HG03135 (cell line): ENCODE results near the gene SEMA5A.
"Not testable (repeated sequence)": the region's sequence is repeated elsewhere in the genome, so short reads cannot be mapped to it uniquely, and the experiment has no call there.

ENCODE experiments used
- ATAC-seq: cut with Tn5 transposase; IDR thresholded peaks from one replicate; pipeline ENCODE4 v1.9.1; 2021; ENCODE audit warnings: mild to moderate bottlenecking, moderate library complexity; ENCODE audit not compliant: unreplicated experiment

Gene SEMA5A

DNA sequence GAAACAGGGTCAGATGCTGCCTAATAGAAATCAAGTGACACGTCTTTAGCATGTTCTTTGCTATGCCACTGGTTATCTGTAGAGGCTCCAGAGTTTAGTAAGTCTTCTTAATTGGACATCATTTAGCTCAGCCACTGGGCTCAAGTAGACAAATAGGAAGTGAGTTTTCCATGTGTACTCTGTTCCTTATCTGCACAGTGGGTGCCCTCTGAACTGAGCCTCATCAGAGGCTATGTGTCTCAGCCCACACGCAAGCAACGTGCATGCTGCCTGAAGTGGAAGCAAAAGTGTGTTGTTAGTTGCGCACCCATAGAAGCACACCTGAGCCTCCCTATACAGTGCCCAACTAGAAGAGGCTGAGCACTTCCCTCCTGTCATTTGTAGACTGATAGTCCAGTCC is 134.7 kb downstream of the SEMA5A start:
- no peak for ATAC-seq

DNA sequence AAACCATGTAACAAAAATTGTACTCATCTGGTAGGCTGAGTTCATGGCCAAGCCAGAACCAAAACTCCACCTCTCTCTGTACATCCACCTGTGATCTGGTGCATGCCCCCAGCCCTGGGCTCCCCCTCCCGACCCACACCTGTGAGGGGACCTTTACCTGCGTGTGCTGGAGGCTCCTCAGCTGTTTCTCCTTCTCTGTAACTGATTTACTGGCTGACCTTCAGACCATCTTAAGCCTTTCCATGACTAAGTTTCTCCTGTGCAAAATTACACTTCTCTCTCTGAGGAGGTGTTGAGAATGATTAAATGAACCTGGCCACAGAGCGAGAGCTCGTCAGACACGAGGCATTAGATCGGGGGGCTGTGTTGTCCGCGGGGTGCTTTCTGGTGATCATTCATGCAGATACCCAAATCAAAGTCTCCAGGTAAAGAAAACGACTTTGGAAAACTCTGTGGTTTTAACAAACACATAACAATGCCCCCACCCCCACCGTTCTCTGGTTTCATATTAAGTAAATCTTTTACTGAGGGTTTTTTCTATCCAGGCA is 136.4 kb downstream of the SEMA5A start:
- no peak for ATAC-seq

DNA sequence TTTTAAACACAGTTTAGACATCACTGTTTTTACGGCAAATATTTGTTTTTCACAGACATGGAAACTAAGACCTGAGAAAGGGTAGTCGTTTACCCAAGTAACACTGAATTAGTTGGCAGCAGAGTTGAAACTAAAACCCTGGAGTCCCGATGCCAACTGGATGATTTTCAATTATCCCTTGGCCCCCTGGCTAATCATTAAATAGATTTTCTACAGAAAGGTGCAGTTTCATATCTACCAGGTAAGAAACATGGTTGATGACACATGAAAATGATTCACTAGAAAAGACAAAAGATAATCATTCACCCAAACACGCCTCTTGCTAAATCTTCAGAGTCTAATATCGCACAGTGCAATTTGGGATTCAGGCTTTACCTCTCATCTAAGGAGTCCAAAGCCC is 136.9 kb downstream of the SEMA5A start:
- no peak for ATAC-seq

DNA sequence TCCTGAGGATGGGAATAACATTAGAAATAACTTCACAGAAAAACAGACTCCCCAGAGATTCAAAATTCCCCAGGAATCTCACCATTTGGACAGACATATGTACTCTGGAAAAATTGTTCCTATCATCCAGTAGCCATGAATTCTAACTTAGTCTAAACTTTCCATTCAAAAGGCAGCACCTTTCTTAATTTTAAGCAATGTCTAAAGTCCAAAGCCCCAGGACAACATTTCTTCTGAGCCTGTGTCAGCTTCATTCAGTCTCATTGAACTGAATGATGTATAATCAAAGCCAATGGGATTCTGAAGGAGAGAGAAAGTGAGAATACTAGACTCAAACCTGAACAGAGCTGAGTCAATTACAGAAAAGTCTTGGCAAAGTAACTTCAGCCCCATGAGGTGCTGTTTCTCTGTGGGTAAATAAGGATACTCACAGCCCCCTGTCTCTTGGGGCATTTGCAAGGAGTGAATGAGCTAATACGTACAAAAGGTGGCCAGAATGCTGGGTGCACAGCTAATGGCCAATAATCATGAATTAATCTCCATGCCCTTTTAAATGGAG is 140.6 kb downstream of the SEMA5A start:
- no peak for ATAC-seq

DNA sequence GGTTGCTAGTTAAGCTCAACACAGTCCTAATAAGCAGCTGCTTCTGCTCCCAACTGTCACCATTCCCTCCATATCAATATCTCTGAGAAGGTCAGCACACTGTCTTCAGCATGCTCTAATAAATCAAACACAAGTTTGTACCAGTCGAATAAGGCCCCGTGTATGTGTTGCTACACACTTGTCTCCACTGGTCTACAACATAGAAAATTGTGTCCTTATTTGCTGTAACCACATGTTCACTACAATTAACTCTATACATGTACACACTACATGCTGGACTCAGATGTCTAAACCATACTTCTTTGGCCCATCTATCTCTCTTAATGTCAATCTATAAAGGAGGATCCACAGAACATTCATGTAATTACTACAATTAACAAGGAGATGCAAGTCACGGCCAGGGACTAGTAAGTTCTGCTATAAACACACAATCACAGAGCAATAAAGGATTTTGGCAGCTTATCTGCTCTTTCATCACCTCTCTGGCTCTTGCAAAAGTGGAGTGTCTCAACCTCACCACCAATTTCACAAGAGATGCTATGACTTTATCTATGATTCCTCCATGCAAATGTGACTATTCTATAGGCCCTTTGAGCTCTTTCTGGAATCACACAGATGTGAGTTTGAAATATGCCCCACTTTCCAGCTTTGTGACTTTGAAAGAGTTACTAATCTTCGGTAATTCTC is 143.9 kb downstream of the SEMA5A start:
- ATAC-seq = no peak

DNA sequence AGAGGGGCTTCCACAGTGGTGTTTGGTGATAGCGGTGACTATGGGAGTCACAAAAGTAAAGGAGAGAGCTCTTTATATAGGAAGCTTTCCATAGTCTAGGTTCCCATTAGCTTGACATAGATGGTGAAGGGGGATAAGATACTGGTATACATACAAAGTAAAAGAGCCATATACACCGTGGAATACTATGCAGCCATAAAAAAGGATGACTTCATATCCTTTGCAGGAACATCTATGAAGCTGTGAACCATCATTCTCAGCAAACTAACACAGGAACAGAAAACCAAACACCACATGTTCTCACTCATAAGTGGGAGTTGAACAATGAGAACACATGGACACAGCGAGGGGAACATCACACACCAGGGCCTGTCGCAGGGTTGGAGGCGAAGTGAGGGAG is 146.1 kb downstream of the SEMA5A start:
- ATAC-seq = not testable (repeated sequence)

DNA sequence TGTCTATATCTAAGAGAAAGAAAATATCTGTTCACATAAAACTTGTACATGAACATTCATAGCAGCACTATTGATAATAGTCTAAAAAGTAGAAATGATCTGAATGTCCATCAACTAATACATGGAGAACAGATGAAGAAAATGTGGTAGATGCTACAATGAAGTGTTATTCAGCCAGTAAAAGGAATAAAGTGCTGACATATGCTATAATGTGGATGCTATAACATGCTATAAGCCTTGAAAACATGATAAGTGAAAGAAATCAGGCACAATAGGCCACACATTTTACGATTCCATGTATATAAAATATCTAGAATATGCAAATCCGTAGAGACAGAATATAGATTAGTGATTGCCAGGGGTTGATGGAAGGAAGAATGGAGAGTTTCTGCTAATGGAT is 146.8 kb downstream of the SEMA5A start:
- ATAC-seq = no peak

DNA sequence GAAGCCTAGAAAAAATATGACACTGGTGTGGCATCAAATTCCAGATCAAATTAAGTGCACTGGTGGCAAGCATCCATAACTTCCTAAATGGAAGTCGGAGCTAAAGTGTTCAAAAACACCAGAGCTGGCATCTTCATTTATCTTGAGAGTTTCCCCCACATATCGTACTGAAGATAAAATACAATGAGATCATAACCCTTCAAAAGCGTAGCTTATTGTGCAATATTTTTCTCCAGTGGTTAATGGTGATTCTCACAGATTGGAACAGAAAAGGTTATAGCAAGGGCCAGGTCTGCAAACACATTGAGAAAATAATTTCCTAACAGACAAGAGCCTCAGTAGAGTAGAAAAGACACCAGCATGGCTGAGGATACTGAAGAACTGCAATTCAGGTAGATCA is 147.6 kb downstream of the SEMA5A start:
- ATAC-seq = no peak

DNA sequence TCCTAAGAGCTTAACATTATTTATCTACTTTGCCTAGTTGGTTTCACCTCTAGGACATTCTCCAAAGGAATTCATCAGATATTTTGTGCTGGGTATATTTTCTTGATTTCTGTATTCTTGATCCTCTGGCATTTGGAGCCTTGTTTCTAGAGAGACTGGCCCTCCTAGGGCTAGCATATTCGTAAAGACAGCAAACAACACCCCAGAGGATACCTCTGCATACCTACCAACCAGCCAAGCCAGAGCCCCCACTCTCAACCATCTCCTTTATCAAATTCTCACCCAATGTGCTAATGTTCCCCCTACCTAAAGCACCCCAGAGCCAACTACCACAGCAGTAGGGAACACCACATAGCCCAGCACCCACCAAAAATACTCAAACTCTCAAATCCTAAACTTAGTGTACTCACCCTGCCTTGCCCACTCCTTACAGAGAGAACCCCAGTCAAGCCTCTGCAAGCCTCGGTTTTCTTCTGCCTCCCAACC is 149.5 kb downstream of the SEMA5A start:
- no peak for ATAC-seq

DNA sequence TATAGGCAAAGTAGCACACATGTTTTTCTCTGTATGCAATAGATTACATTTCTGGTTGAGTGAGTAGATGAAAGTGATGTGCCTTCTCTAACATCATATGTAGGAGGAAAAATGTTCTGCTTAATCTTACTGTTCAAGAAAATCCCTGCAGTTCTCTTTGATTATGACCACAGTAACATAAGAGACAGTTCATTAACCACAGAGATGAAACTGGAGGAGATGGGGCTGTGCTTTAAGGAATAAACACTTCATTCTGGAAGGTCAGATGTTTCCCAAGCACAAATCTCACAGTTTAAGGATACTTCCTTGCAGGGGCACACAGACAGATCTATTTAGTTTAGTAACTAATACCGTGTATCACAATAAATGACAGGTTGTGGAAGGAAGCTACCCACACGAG is 150.2 kb downstream of the SEMA5A start:
- ATAC-seq = no peak

DNA sequence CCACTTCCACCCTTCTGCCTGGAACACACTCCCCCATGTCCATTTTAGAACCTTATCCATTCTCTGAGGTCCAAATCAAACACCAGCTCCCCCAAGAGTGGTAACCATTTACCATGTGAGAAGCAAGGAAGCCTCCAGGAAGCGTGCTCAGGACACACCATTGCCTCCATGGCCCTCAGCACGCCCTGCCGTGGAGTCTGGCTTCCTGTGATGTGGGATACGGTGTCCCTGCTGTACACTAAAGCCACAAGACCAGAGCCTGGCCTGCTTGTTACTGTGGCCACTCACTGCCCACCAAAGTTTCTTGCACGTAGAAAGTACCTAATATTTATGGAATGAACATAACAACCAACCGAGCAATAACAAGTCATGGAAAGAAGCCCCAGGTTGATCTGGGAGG is 151.7 kb downstream of the SEMA5A start:
- ATAC-seq = no peak

DNA sequence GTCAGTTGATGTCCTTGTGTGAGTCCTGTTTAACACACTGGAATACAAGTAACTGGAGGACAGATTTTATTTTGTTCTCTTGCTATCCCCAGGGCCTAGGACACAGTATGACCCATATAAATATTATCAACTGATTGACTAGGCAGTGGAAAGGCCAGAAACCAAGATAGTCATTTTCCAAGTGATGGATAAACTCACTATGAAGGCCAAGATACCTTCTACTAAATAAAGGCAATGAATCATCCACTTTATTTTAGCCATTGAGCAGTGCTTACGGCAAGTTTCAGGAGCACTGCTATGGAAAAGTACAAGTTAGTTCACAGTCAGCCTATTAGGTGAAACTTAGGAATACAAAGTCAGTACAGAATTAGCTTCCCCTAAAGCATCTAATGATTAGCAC is 153.2 kb downstream of the SEMA5A start:
- ATAC-seq = no peak

DNA sequence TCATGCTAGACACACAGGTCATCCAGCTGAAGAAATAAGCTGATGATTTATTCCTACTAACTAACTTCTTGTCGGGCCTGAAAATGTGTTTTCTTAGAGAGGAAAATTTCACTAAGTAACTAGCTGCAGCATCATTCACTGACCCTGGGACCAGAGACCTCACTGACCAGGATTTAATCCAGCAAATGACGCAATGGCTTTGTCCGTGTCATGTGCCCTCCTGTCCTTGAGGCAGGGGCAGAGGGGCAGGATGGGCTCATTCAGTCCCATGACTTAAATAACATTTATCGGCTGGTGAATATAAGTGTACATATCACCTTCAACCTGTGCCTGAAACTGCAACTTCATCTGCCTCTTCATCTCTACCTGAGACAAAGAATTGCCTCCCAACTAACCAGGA is 154.8 kb downstream of the SEMA5A start:
- ATAC-seq = no peak

DNA sequence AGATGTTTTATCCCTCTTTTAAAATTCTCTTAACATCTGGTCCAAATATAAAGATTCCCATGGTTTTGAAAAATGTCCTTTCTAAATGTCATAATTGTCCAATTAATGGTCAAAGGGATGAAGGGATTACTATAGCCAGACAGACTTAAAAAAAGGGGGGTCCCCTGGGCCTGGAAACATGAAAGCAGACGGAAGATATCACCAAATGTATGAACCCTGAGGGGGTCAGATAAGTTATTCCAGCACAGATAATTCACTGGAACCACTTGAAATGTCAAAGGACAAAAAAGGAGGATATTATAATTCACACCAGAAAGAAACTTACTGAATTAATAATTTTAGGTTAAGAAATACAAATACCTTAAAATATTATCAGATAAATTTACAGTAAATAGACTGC is 155.8 kb downstream of the SEMA5A start:
- no peak for ATAC-seq

DNA sequence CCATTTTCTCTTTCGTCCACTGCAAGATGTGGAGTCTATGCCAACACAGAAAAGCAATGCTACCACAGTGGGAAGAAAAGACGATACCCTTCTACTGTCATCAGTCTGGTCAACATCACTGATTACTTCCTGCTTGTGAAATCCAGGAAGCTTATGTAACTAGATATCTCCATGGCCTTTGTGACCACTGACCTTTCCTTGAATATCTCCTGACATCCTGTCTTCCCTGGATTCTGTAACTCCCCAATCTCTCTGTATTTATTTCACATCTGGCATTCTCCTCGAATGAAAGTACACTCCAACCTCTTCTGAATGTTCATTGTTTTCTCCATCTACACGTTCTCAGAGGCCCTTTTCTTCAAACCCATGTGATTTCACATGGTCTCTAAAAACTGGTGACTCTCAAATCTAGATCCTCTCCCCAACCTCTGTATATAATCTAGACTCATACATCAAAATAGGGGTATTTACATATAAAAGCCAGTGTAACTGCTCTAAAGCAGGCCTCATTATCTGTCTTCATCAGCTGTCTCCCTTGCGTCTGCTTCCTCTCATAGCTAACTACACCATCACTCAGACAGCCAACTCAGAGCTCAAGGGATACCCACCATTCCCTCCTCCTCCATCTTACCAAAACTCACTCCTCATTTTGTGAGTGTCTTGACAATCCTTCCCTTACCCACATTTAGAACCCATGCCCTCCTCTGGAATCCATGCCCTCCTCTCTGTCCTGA is 156.8 kb downstream of the SEMA5A start:
- ATAC-seq = no peak

DNA sequence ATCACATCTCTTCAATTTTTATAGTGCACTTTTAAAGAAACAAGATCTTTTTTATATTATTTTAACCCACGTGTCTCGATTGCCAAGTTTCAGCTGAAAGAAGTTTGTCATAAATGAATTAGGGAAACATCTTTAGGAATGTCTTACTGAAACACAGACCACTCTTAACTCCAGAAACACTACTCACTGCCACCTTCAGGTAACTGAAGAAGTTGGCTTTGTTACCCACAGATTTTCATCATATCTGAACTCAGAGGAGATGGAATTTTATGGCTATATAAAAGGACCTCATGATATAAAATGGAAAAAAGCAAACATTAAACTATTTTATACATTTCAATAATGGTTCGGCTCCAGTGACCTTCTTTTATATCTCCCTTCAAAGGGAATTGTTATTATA is 158.0 kb downstream of the SEMA5A start:
- ATAC-seq = no peak

DNA sequence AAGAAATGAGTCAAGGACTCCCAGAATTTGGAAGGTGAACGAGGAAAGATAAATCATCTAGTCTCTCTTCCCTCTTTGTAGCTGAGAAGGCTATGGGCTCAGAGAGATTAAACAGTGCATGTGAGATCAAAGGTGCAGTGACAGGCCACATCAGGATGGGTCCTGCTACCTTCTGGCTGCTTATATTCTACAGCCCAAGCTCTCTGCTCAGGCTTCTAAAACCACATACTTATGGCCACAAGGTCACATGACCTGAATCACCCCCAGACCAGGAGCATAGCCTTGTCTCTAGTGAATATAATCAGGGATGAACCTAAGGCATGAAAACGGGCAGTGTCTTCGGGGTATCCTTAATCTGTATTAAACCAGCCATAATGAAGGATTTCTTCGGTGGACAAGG is 158.9 kb downstream of the SEMA5A start:
- ATAC-seq = no peak

DNA sequence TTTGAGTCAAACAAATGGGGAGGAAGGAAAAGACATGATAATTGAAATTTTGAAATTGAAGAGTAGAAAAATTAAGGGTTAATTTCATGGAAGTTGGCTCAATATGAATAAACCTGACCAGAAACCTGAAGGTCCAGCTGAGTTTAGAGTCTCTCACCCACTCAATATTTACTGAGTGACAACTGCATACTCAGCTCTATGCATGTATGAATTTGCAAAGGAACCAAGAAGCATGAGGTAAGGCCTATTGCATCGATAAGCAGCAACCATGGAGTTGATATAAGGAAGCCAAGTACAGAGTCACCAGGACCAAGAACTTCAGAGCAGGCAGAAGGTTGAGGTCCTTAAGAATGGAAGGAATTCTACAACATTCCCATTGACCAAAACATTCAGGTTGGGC is 163.4 kb downstream of the SEMA5A start:
- ATAC-seq = no peak

DNA sequence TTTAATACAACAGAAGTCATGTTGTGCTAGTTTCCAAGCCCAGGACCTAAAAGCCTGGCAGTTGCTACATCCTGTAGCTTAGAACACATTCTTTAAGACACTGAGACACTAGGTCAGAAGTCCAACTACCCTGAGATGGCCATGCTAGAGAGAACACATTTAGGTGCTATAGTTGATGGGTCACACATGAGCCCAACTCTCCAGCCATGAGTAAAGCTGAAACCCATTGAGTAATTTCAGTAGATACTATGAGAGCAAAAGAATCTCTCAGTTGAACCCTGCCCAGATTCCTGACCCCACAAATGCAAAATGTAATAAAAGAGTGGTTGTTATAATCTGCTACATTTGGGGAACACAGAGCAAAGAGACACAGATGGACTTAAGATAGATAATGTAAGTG is 164.4 kb downstream of the SEMA5A start:
- ATAC-seq = no peak

DNA sequence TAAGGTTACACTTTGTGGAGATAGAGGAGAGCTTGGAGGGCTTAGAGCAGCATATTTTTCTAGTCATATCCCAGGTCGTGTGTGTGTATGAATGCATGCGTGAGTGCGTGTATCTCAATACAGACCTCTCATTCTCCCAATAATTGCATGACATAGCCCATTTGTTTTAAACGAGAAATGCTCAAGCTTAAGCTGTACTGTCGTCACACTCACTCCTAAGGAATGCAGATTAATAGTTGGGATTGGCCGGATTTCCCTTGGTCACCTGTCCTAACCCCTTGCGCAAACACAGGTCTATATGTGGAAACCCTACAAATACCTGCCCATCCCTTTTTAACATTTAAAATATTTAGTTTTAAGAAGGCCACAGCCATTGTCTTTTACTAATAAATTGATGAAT is 165.8 kb downstream of the SEMA5A start:
- ATAC-seq = no peak

DNA sequence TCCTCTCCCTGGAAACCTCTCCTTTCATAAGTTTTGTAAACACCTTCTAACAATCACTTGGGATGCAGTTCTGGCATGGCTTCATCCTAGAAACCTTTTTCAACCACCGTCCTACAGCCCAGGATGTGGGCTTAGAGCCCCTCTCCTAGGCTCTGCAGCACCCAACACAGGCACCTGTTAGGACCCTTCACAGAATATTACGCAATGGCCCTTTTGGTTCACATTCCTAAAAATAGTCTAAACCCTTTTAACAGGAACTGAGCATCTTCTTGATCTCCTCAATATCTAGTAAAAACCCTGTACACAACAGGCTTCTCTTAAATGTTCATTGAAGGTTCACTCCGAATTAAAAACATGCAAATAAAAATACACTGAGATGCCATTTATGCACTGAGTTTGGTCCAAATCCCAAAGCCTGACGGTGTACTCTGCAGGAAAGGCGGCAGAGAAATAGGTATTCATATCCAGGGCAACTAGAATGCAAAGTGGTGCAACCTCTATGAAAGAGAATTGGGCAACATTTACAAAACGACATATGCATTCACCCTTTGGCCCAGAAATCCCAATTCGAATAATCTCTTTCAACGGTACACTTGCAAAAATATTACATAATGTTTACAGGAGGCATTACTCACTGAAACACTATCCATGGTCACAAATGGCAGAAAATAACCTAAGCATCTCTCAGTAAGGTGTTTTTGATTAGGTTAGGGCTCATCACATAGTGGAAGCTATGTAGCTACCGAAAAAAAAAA is 169.3 kb downstream of the SEMA5A start:
- ATAC-seq = no peak
